Tongue (tissue), 2 donors: ENCODE data around the gene SULT1A1. TPM values are rescaled to one million over a fixed set of nuclear protein-coding genes. Genes with fewer than 3 reads are reported as not detected.

Source experiments
- DNase-seq: peaks from one replicate; pipeline ENCODE4 v3.0.0-alpha.2; 2015
- total RNA-seq: library from RNA; depleted of rRNA; stranded (reverse); fragments of >200 nt; gene quantifications from one replicate; pipeline ENCODE4 v1.2.3, GENCODE V29; 2014

Gene SULT1A1
- total RNA-seq, 1 donor from 2014 or later, result 12.8 TPM

- DNase-seq, result no peak
Observed at GRCh38 chr16:28558456-28558855, 51.4 kb downstream of the SULT1A1 start.

DNA sequence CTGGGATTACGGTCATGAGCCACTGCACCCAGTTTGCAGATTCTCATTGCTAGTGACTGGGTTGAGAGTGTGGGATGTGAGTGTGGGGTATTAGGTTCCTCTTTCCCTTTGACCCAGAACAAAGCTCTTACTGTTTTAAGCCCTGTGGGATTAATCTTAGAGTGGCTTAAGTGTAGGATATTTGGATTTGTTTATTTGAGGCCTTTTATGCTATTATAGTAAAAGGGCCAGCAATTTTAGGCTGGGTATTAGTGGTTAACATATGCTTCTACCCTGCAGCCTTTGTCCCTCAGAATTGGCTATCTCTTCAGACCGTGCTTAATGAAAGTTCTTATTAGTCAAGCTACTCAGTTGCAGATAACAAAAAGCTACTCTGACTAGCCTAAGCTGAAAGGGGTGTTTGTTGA is 52.9 kb downstream of the SULT1A1 start:
- no peak for DNase-seq

- DNase-seq, result no peak
Observed at GRCh38 chr16:28555561-28555960, 54.3 kb downstream of the SULT1A1 start.

Other genes starting within 250 kb of the SULT1A1 start
- not detected for gene NPIPB6, start 246.5 kb downstream of the SULT1A1 start, total RNA-seq
- 133 TPM for gene EIF3CL, start 206.2 kb downstream of the SULT1A1 start, total RNA-seq
- not detected for gene NPIPB7, start 137.7 kb downstream of the SULT1A1 start, total RNA-seq
- gene CLN3, start 118.0 kb downstream of the SULT1A1 start, total RNA-seq, result 14.5 TPM
- 0.92 TPM for gene APOBR, start 115.4 kb downstream of the SULT1A1 start, total RNA-seq
- gene IL27, start 103.2 kb downstream of the SULT1A1 start, total RNA-seq, result not detected
- gene NUPR1, start 71.1 kb downstream of the SULT1A1 start, total RNA-seq, result 1.4 TPM
- 9.7 TPM for gene SGF29, start 56.1 kb downstream of the SULT1A1 start, total RNA-seq
- not detected for gene SULT1A2, start 13.0 kb downstream of the SULT1A1 start, total RNA-seq
- gene NPIPB8, start 28.0 kb upstream of the SULT1A1 start, total RNA-seq, result 0.21 TPM
- gene EIF3C, start 101.4 kb upstream of the SULT1A1 start, total RNA-seq, result 102 TPM
- 7.4 TPM for gene NPIPB9, start 141.7 kb upstream of the SULT1A1 start, total RNA-seq
- gene ATXN2L, start 213.0 kb upstream of the SULT1A1 start, total RNA-seq, result 36.0 TPM
- gene TUFM, start 236.3 kb upstream of the SULT1A1 start, total RNA-seq, result 82.1 TPM